IMR-90 (cell line): Measurements from ENCODE around the gene ANXA1. TPM values are rescaled to one million over a fixed set of nuclear protein-coding genes. Genes with fewer than 3 reads are reported as not detected.

Source experiments
- ATAC-seq: fragments of 200-7000 bp; cut with Tn5 transposase; 2 replicates; pipeline ENCODE4 v1.9.1; 2020; ENCODE audit warnings: low read depth, mild to moderate bottlenecking, moderate library complexity
- BruUV-seq: library from RNA; stranded (reverse); fragments of 400-500 nt; replicated peaks from 2 replicates; lab custom pipeline; 2021; lab: Mats Ljungman, UMichigan
- CTCF ChIA-PET: fragments of 300-600 bp; formaldehyde crosslinking; extraction: SDS; loops from one replicate; lab custom pipeline; 2021; ENCODE audit warnings: antibody characterized with exemption; lab: Yijun Ruan, JAX
- POLR2A ChIA-PET: fragments of 300-600 bp; sonication (Branson Sonifier 250); formaldehyde crosslinking; loops from one replicate; lab custom pipeline; 2022; ENCODE audit warnings: antibody characterized with exemption; ENCODE audit not compliant: unreplicated experiment; lab: Charles Lee
- DNase-seq: peaks from one replicate; pipeline ENCODE4 v3.0.0; 2013
- H2AFZ ChIP-seq: replicated peaks from 2 replicates; pipeline ENCODE3; 2013; ENCODE audit warnings: low read length, mild to moderate bottlenecking; ENCODE audit not compliant: poor library complexity
- H2AK5ac ChIP-seq: 2 replicates; pipeline ENCODE4 v1.6.1; 2013; ENCODE audit warnings: low read depth, low read length, inconsistent platforms
- H2AK9ac ChIP-seq: replicated peaks from 2 replicates; pipeline ENCODE3; 2013; ENCODE audit warnings: mild to moderate bottlenecking, low read depth, low read length, moderate library complexity; ENCODE audit not compliant: poor library complexity
- H2BK120ac ChIP-seq: 2 replicates; pipeline ENCODE4 v1.6.1; 2013; ENCODE audit warnings: low read depth, low read length, inconsistent platforms
- H2BK15ac ChIP-seq: 3 replicates; pipeline ENCODE4 v1.6.1; 2013; ENCODE audit warnings: low read depth, low read length, inconsistent platforms
- H2BK20ac ChIP-seq: 2 replicates; pipeline ENCODE4 v1.6.1; 2013; ENCODE audit warnings: low read depth, mild to moderate bottlenecking, inconsistent platforms, low read length, moderate library complexity
- H2BK5ac ChIP-seq: 2 replicates; pipeline ENCODE4 v1.6.1; 2013; ENCODE audit warnings: mild to moderate bottlenecking, low read depth, low read length, inconsistent platforms; ENCODE audit not compliant: poor library complexity, severe bottlenecking
- H3K14ac ChIP-seq: replicated peaks from 2 replicates; pipeline ENCODE4 v1.6.1; 2013; ENCODE audit warnings: low read depth, low read length, inconsistent platforms
- H3K18ac ChIP-seq: 2 replicates; pipeline ENCODE4 v1.6.1; 2013; ENCODE audit warnings: low read depth, low read length, control low read depth
- H3K23ac ChIP-seq: 2 replicates; pipeline ENCODE4 v1.6.1; 2013; ENCODE audit warnings: low read depth, low read length, inconsistent platforms
- H3K27ac ChIP-seq: 2 replicates; pipeline ENCODE4 v1.5.1; 2013; ENCODE audit warnings: mild to moderate bottlenecking, control low read depth, low read length; ENCODE audit not compliant: insufficient read depth
- H3K27me3 ChIP-seq: 2 replicates; pipeline ENCODE4 v1.6.1; 2013; ENCODE audit warnings: low read length; ENCODE audit not compliant: control insufficient read depth, insufficient read depth
- H3K36me3 ChIP-seq: 2 replicates; pipeline ENCODE4 v1.6.1; 2013; ENCODE audit warnings: low read length, mixed read lengths; ENCODE audit not compliant: control insufficient read depth, insufficient read depth
- H3K4ac ChIP-seq: 2 replicates; pipeline ENCODE4 v1.6.1; 2013; ENCODE audit warnings: low read depth, low read length, inconsistent platforms
- H3K4me1 ChIP-seq: 2 replicates; pipeline ENCODE4 v1.6.1; 2013; ENCODE audit warnings: low read length, mixed read lengths; ENCODE audit not compliant: control insufficient read depth, insufficient read depth
- H3K4me2 ChIP-seq: 2 replicates; pipeline ENCODE4 v1.6.1; 2013; ENCODE audit warnings: low read depth, mild to moderate bottlenecking, control low read depth, low read length, moderate library complexity
- H3K4me3 ChIP-seq: 2 replicates; pipeline ENCODE4 v1.5.1; 2013; ENCODE audit warnings: low read depth, mild to moderate bottlenecking, control low read depth, low read length, moderate library complexity; ENCODE audit not compliant: insufficient read depth
- H3K56ac ChIP-seq: 2 replicates; pipeline ENCODE4 v1.6.1; 2013; ENCODE audit warnings: low read length, inconsistent platforms; ENCODE audit not compliant: insufficient read depth; ENCODE audit errors: extremely low read depth
- H3K79me1 ChIP-seq, 2 experiments: 2 replicates each; pipeline ENCODE4 v1.6.1; 2013; ENCODE audit warnings: low read length in 2 of 2, inconsistent platforms in 1 of 2, low read depth in 1 of 2
- H3K9ac ChIP-seq: 2 replicates; pipeline ENCODE4 v1.6.1; 2013; ENCODE audit warnings: low read depth, low read length, control low read depth
- H3K9me1 ChIP-seq: 2 replicates; pipeline ENCODE4 v1.6.1; 2013; ENCODE audit warnings: low read length, inconsistent platforms; ENCODE audit not compliant: insufficient read depth
- H3K9me3 ChIP-seq: 2 replicates; pipeline ENCODE4 v1.6.1; 2013; ENCODE audit warnings: low read length; ENCODE audit not compliant: control insufficient read depth, insufficient read depth
- H4K20me1 ChIP-seq: 2 replicates; pipeline ENCODE4 v1.6.1; 2013; ENCODE audit warnings: low read length, inconsistent platforms; ENCODE audit not compliant: insufficient read depth
- H4K5ac ChIP-seq: 2 replicates; pipeline ENCODE4 v1.6.1; 2013; ENCODE audit warnings: mild to moderate bottlenecking, low read depth, low read length, control low read depth
- H4K8ac ChIP-seq, 2 experiments: 2 replicates each; pipeline ENCODE4 v1.6.1; 2013; ENCODE audit warnings: low read depth in 2 of 2, low read length in 2 of 2, control low read depth in 1 of 2, inconsistent platforms in 1 of 2
- H4K91ac ChIP-seq: 2 replicates; pipeline ENCODE4 v1.6.1; 2013; ENCODE audit warnings: low read depth, low read length, inconsistent platforms; ENCODE audit not compliant: insufficient read depth
- BHLHE40 ChIP-seq: fragments of 150-350 bp; IDR thresholded peaks from 2 replicates; pipeline ENCODE4 v1.6.1; 2016; ENCODE audit warnings: mild to moderate bottlenecking, low read depth, low read length
- FOS ChIP-seq: fragments of 150-350 bp; IDR thresholded peaks from 2 replicates; pipeline ENCODE4 v1.6.1; 2016; ENCODE audit warnings: low read depth, low read length
- MAFK ChIP-seq: IDR thresholded peaks from 2 replicates; pipeline ENCODE4 v1.6.1; 2012; ENCODE audit warnings: low read depth, low read length, improper control_type of control experiment
- MAZ ChIP-seq: IDR thresholded peaks from 2 replicates; pipeline ENCODE4 v1.6.1; 2012; ENCODE audit warnings: low read depth, mild to moderate bottlenecking, low read length, improper control_type of control experiment, moderate library complexity, borderline replicate concordance
- MXI1 ChIP-seq: IDR thresholded peaks from 2 replicates; pipeline ENCODE4 v1.6.1; 2012; ENCODE audit warnings: low read depth, mild to moderate bottlenecking, low read length, moderate library complexity, borderline replicate concordance
- NFE2L2 ChIP-seq: fragments of 150-350 bp; IDR thresholded peaks from 2 replicates; pipeline ENCODE4 v1.6.1; 2016; ENCODE audit warnings: low read depth, mild to moderate bottlenecking, low read length
- POLR2A ChIP-seq: IDR thresholded peaks from 2 replicates; pipeline ENCODE4 v1.6.1; 2012; ENCODE audit warnings: mild to moderate bottlenecking, low read depth, low read length
- RAD21 ChIP-seq: IDR thresholded peaks from 2 replicates; pipeline ENCODE4 v1.6.1; 2012; ENCODE audit warnings: low read length, improper control_type of control experiment
- RCOR1 ChIP-seq: IDR thresholded peaks from 2 replicates; pipeline ENCODE4 v1.6.1; 2012; ENCODE audit warnings: mild to moderate bottlenecking, low read length, improper control_type of control experiment; ENCODE audit not compliant: insufficient replicate concordance
- RFX5 ChIP-seq: IDR thresholded peaks from 2 replicates; pipeline ENCODE4 v1.8.0; 2012; ENCODE audit warnings: low read depth, mild to moderate bottlenecking, low read length, moderate library complexity
- SMC3 ChIP-seq: fragments of 150-350 bp; IDR thresholded peaks from 2 replicates; pipeline ENCODE4 v1.6.1; 2016; ENCODE audit warnings: low read depth, mild to moderate bottlenecking, antibody characterized with exemption, low read length, moderate library complexity
- WGBS, 2 experiments: methylation state at CpG; one replicate each; pipeline versions ENCODE4 v1.1.5 to v1.1.7; 2013; ENCODE audit warnings: missing lambda C conversion rate in 2 of 2; ENCODE audit not compliant: insufficient read length in 1 of 2; ENCODE audit errors: extremely low coverage in 2 of 2; 5-methylcytosine and 5-hydroxymethylcytosine counted together
- dilution Hi-C: fragments of 300-500 bp; cut with HindIII; formaldehyde crosslinking; loops from one replicate; pipeline ENCODE4 v1.14.3; 2018; ENCODE audit warnings: low sequenced_read_pairs; ENCODE audit not compliant: unreplicated experiment
- in situ Hi-C: fragments of 300-500 bp; cut with MboI; formaldehyde crosslinking; loops from 3 replicates; pipeline ENCODE4 v1.14.3; 2019; ENCODE audit warnings: low sequenced_read_pairs, inconsistent platforms, mixed read lengths
- intact Hi-C: fragments of 100-400 bp; cut with micrococcal nuclease; formaldehyde crosslinking; loops from 2 replicates; pipeline ENCODE4 v1.10.0; 2022
- polyA plus RNA-seq, 3 experiments: library from polyadenylated mRNA; depleted of rRNA; stranded (reverse); fragments of >200 nt; gene quantifications; 2 replicates each; pipeline ENCODE4 v1.2.3, GENCODE V29; 2012; ENCODE audit warnings: low replicate concordance in 1 of 3
- total RNA-seq: library from RNA; depleted of rRNA; stranded (reverse); fragments of >200 nt; gene quantifications from 2 replicates; pipeline ENCODE4 v1.2.3, GENCODE V29; 2012
- TF ChIP-seq, protein P1 (sequence below): fragments of 150-350 bp; IDR thresholded peaks from 2 replicates; pipeline ENCODE4 v1.6.1; 2016; ENCODE audit warnings: low read depth, mild to moderate bottlenecking, low read length, moderate library complexity, borderline replicate concordance
- TF ChIP-seq, protein P2 (sequence below): conservative IDR thresholded peaks from 2 replicates; pipeline ENCODE4 v1.5.1; 2012; ENCODE audit warnings: mild to moderate bottlenecking, low read depth, low read length, improper control_type of control experiment

The ANXA1 gene
- total and polyA plus RNA-seq, 2 of the 4 experiments (the other 2 are of a cell fraction): 520 to 583 TPM

DNA sequence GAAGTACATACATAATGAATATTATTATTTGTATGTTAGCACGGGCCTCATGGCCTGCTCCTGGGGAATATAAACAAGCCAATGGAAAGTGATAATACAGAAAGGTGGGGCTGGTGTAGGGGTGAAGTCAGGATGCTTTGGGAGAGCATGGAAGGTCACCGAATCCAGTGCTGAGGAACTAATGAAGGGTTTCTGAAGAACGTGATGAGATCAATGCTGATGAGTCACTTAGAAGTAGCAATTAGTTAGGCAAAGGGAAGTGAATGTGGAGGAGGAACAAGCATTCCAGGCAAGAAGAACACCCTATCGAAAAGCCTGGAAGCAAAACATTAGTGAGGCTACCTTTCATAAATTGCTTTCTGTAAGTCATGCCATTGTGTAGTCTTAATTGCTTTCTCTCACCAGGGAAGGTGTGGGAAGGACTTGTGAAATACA lies 2.1 kb downstream of the ANXA1 start (continued):
- TF ChIP-seq, protein P1, sequence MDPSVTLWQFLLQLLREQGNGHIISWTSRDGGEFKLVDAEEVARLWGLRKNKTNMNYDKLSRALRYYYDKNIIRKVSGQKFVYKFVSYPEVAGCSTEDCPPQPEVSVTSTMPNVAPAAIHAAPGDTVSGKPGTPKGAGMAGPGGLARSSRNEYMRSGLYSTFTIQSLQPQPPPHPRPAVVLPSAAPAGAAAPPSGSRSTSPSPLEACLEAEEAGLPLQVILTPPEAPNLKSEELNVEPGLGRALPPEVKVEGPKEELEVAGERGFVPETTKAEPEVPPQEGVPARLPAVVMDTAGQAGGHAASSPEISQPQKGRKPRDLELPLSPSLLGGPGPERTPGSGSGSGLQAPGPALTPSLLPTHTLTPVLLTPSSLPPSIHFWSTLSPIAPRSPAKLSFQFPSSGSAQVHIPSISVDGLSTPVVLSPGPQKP: no peak

DNA sequence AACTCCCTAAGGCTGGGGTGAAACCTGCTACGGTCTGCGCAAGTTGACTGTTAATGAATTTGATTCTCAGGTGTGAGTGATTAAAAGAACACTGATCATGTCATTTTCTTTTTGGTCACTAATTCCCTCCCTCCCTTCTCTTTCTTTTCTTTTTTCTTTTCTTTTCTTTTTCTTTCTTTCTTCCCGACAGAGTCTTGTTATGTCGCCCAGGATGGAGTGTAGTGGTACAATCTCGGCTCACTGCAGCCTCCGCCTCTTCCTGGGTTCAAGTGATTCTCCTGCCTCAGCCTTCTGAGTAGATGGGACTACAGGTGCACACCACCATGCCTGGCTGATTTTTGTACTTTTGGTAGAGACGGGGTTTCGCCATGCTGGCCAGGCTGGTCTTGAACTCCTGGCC lies 2.6 kb downstream of the ANXA1 start:
- no TSS peak for BruUV-seq
- TF ChIP-seq SMC3: no peak
- no peak for TF ChIP-seq RFX5
- TF ChIP-seq, protein P1: no peak
- no peak for TF ChIP-seq MXI1
- TF ChIP-seq POLR2A: no peak; the same call in 1 of the 2 replicates
- no peak for TF ChIP-seq MAFK
- TF ChIP-seq, protein P2, sequence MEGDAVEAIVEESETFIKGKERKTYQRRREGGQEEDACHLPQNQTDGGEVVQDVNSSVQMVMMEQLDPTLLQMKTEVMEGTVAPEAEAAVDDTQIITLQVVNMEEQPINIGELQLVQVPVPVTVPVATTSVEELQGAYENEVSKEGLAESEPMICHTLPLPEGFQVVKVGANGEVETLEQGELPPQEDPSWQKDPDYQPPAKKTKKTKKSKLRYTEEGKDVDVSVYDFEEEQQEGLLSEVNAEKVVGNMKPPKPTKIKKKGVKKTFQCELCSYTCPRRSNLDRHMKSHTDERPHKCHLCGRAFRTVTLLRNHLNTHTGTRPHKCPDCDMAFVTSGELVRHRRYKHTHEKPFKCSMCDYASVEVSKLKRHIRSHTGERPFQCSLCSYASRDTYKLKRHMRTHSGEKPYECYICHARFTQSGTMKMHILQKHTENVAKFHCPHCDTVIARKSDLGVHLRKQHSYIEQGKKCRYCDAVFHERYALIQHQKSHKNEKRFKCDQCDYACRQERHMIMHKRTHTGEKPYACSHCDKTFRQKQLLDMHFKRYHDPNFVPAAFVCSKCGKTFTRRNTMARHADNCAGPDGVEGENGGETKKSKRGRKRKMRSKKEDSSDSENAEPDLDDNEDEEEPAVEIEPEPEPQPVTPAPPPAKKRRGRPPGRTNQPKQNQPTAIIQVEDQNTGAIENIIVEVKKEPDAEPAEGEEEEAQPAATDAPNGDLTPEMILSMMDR: no peak
- no peak for TF ChIP-seq MAZ
- TF ChIP-seq RCOR1: no peak
- TF ChIP-seq NFE2L2: no peak
- TF ChIP-seq BHLHE40: no peak
- TF ChIP-seq FOS: no peak
- TF ChIP-seq RAD21: no peak

More for the DNA sequence above, 2.6 kb downstream of the ANXA1 start:
- Histone ChIP-seq H4K20me1 (peaks cover 22% of the 10 kb centered on the region; the same call in 1 of the 2 replicates), H3K9me1 (no peaks in the 10 kb centered on the region; the same call in none of the 2 replicates), H2BK120ac (no peak overlapping the region), H3K79me1 (peaks cover 12 to 34% of the 10 kb centered on the region in 2 experiments), H2BK5ac (peak overlapping the region; percentile 31), H3K4ac (no peak overlapping the region), H2BK20ac (no peak overlapping the region), H3K9me3 (no peaks in the 10 kb centered on the region), H2AK5ac (no peak overlapping the region), H3K27me3 (no peaks in the 10 kb centered on the region), H3K9ac (no peak overlapping the region), H3K36me3 (peaks cover 9% of the 10 kb centered on the region), H3K18ac (peak overlapping the region; percentile 9; the same call in 1 of the 2 replicates), H2AFZ (no peak overlapping the region), H3K4me2 (peak overlapping the region; percentile 87), H3K56ac (no peak overlapping the region), H4K91ac (no peak overlapping the region), H3K27ac (no peak overlapping the region), H2BK15ac (no peak overlapping the region), H4K5ac (no peak overlapping the region), H4K8ac (no peak overlapping the region), H3K23ac (peak overlapping the region; percentile 6; the same call in 1 of the 2 replicates), H3K4me3 (no peak overlapping the region), H2AK9ac (no peak overlapping the region), H3K14ac (0 out of 2 replicates have a peak overlapping the region, but pooled peaks have one; percentile 54), H3K4me1 (peaks cover 7% of the 10 kb centered on the region)
- DNase-seq (no peak), ATAC-seq (no peak)
- in situ Hi-C loops (no loop called here), dilution Hi-C loops (no loop called here), intact Hi-C loops (no loop called here)
- WGBS, 2 experiments: 90% methylated on average over 2 of the region's 8 CpGs; no CpG with 5 or more reads in 1 of the 2 experiments
- CTCF ChIA-PET: interaction anchor here (1.3 kb wide), 1 partner anchor 47 kb away, joined by 6 read pairs; no protein-coding TSS in a partner anchor
- POLR2A ChIA-PET: no interaction called here
